Spleen (tissue), 7 donors: ENCODE data around the gene TRAF1.

Experiments used
- CTCF ChIP-seq, 11 experiments: fragments of 200-600 bp in 7 of 11; fragments of 450-650 bp in 4 of 11; sonication (generic) in 4 of 11; IDR thresholded peaks in 8 of 11; conservative IDR thresholded peaks in 3 of 11; 1 replicate in 7 of 11; 2 replicates in 4 of 11; pipeline versions ENCODE4 v1.4.0 to v1.8.0; 2016 to 2021; ENCODE audit warnings: antibody characterized with exemption in 11 of 11, inconsistent platforms in 4 of 11, mild to moderate bottlenecking in 1 of 11
- POLR2A ChIP-seq, 3 donors: fragments of 450-650 bp; IDR thresholded peaks; one replicate each; pipeline ENCODE4 v1.5.1; 2017; ENCODE audit warnings: antibody characterized with exemption in 3 of 3, mild to moderate bottlenecking in 1 of 3
- donor health status: DM: no; HTN: no; CAD: no; lungs with moderate emphysema.
- donor health status: DM: no; HTN: no; CAD: no.
- donor health status: DM: no; HTN: no; CAD: no.

- no peak for TF ChIP-seq POLR2A (IDR thresholded peaks at IDR 0.05)
- no peak for TF ChIP-seq CTCF (IDR thresholded peaks at IDR 0.05 in 8 of 11, conservative IDR thresholded peaks at IDR 0.05 in 3 of 11)
Measured at GRCh38 chr9:120905315-120906164, 21.1 kb downstream of the TRAF1 start.
